Kidney glomerular epithelial cell (primary cell): ENCODE measurements around the gene RBM6.
A peak's percentile ranks its signal among the peaks of the same experiment; 100 is the strongest.
"Not testable (repeated sequence)": the region's sequence is repeated elsewhere in the genome, so short reads cannot be mapped to it uniquely, and the experiment has no call there.

ENCODE experiments used
- DNase-seq: peaks from one replicate; lab custom pipeline; 2025; lab: John Stamatoyannopoulos, UW

The RBM6 gene

DNA sequence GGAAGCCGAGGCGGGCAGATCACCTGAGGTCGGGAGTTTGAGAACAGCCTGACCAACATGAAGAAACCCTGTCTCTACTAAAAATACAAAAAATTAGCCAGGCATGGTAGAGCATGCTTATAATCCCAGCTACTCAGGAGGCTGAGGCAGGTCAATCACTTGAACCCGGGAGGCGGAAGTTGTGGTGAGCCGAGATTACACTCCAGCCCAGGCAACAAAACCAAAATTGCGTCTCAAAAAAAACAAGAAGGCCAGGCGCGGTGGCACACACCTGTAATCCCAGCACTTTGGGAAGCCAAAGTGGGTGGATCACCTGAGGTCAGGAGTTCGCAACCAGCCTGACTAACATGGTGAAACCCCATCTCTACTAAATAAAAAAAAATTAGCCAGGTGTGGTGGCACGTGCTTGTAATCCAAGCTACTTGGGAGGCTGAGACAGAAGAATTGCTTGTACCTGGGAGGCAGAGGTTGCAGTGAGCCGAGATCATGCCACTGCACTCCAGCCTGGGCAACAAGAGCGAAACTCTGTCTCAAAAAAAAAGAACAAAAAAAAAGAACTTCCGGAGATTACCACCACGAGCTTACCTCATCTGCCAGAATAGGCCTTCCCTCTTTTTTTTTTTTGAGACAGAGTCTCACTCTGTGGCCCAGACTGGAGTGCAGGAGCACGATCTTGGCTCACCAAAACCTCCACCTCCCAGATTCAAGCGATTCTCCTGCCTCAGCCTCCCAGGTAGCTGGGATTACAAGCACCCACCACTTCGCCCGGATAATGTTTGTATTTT, 22.0 kb upstream of the RBM6 start:
- DNase-seq, result not testable (repeated sequence)

DNA sequence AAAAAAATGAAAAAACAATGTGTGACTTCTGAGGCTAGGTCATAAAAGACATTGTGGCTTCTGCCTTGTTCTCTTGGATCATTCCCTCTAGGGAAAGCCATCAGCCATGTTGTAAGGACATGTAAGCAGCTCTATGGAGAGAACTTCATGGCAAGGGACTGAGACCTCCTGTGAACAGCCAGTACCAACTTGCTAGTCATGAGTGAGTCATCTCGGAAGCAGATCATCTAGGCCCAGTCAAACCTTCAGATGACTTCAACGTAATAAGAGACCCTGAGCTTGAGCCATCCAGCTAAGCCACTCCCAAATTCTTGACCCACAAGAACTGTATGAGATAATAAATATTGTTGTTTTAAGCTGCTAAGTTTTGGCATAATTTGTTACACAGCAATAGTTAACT, 15.3 kb upstream of the RBM6 start:
- DNase-seq, result no peak

DNA sequence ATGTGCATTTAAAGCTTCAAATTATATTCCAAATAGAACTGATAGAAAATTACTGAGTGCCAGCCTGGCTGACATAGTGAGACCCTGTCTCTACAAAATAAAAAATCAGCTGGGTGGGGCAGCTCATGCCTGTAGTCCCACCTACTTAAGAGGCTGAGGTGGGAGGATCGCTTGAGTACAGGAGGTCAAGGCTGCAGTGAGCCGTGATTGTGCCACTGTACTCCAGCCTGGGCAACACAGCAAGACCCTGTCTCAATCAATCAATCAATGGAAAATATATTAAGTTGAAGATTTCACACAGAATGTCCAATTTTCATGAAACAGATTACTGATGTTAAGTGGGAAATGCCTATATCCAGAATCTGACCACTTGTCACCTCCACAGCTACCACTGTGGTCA, 14.5 kb upstream of the RBM6 start:
- no peak for DNase-seq

DNA sequence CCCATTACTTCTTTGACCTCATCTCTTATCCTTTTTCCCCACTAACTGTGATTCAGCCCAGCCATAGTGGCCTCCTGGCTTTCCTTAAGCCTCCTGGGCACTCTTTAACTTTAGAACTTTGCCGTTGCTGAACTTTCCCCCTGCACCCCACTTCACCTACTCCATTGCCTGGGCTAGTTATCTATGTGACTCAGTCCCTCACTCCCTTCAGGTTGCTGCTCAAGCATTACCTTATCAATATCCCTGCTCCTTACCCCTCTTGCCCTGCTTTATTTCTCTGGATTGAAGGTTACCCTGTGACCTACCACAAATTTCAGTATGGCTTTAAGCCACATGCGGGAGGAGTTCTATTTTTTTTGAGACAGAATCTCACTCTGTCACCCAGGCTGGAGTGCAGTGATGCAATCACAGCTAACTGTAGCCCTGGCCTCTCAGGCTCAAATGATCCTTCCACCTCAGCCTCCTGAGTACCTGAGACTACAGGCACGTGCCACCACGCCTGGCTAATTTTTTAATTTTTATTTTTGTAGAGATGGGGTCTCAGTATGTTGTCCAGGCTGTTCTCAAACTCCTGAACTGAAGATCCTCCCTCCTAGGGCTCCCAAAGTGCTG, 13.7 kb upstream of the RBM6 start:
- no peak for DNase-seq

DNA sequence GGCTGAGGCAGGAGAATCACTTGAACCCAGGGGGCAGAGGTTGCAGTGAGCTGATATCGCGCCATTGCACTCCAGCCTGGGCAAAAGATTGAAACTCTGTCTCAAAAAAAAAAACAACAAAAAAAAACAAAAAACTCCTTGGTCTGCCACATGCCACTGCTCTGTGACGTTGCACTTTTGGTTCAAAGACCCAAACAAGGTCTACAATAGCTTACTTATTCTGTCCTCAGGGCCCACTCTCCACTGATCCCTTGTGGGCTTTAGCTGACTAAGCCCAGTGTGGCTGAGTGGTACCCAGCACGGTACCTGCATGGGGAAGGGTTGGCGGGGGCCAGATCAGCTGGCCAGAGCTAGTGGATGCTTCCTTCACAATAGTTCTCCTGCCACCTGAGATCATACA, 12.2 kb upstream of the RBM6 start:
- no peak for DNase-seq

DNA sequence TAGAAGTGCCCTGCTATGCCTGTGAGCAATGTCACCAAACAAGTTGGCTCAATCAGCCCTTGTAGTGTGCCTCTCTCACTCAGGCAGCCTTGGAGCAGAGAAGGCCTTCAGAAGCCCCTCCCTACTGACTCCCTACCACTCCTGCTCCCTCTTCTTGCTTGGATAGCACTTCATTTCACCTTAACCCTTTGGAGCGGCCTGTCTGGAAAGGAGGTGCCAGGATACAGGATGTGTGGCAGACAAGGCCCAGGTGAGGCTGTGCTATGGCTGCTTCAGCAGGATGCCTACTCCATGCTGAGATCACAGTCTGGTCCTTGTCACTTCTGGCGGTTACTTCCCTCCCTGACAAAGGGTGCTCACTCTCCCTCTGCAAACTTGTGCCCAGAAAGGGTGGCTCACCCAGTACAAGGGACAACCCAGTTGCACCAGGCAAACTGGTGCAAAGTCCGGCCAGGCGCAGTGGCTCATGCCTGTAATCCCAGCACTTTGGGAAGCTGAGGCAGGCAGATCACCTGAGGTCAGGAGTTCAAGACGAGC, 11.4 kb upstream of the RBM6 start:
- DNase-seq, result no peak

DNA sequence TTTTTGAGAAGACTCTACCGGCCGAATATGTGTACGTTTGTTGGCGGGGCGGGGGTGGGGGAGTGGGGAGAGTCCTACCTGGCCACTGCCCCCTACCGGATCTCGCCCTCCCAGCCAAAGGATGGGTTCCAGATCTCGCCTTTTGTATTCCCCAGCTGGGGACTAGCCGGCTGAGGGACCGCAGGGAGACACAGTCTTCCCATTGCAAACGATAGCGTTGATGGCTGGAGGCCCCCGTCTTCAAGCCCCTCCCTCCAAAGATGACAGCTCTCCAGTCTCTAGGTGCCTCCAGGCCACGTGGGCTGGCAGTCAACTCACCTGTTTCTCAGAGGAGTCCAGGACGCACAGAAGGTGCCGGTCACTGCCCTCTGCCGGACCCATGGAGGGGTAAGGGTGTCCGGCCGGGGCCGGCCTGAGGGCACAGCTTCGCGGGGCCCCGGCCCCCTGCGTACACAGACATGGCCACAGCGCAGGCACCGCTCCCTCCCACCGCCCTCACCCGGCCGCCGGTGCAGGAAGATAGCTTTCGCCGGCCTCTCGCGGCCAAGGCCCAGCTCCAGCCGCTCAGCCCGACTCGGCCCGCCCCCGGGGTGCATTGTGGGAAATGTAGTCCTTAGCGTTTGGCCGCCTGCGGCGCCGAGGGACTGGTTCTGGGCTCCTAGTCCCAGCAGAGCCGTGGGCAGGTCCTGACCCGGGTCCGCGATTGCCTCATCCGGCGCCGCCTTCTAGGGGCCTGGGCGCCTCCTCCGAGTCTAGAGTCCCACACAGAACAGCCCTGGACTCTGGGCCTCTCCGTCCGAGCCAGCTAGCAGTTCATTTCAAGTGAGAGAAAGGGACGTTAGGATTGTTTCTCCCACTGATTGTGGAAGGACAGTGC, 10.4 kb upstream of the RBM6 start, which contains the start of gene MON1A:
Gene MON1A (minus strand): TSS at position 521 of the 877 bp plus-strand sequence. CDS start 16,465 bp downstream, outside the sequence.
- DNase-seq, result peak; percentile 89

DNA sequence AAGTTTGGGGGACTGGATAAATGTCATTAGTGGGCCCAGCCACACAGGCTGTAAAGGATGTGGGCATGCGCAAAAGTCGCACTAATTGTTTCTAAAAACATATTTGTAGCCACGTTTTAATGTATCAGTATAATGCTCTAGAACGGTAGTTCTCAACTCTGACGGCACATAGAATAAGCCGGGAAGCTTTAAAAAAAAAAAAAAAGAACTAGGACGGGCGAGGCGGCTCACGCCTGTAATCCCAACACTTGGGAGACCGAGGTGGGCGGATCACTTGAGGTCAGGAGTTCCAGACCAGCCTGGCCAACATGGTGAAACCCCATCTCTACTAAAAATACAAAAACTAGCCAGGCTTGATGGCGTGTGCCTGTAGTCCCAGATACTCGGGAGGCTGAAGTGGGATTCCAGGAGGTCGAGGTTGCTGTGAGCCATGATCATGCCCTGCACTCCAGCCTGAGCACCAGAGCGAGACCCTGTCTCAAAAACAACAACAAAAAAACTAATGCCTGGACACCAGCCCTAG, 9.7 kb upstream of the RBM6 start:
- DNase-seq, result no peak

DNA sequence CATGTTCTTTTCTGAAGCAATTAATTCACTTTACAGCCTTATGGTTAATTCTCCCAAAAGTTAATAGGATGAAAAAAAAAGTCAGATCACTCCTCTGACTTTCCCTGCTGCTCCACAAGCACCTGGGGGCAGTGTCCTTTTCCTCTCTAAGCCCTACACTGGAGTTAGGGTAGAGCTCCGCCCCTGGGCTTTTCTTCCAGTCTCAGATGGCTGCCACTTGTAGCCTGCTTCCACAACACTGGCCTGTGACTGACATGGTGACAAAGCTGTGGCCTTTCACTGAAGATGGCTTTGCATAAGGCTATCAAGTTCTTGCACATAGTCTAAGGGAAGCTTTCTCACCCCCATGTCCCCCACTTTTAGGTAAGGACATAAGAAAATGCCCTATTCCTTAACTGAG, 9.0 kb upstream of the RBM6 start:
- no peak for DNase-seq

DNA sequence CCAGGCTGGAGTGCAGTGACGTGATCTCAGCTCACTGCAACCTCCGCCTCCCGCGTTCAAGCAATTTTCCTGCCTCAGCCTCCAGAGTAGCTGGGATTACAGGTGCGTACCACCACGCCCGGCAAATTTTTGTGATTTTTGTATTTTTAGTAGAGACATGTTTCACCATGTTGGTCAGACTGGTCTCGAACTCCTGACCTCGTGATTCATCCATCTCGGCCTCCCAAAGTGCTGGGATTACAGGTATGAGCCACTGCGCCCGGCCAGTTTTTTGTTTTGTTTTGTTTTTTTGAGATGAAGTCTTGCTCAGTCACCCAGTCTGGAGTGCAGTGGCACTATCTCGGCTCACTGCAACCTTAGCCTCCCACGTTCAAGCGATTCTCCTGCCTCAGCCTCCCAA, 7.7 kb upstream of the RBM6 start:
- DNase-seq, result not testable (repeated sequence)

DNA sequence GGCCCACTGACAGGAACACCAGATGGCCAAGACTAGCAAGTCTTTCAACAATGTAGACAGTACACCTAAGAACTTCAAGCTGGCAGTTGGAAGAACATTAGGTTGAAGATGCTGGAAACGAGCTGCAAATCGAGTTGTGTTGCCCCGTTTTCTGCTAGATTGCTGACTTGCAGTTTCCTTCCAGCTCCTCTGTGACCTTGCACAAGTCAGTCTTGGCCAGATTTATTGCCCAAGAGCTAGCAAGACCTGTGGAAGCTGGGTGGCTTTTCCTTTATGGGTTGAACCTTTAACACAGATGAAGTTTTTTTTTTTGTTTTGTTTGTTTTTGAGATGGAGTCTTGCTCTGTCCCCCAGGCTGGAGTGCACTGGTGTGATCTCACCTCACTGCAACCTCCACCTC, 2.9 kb upstream of the RBM6 start:
- no peak for DNase-seq

DNA sequence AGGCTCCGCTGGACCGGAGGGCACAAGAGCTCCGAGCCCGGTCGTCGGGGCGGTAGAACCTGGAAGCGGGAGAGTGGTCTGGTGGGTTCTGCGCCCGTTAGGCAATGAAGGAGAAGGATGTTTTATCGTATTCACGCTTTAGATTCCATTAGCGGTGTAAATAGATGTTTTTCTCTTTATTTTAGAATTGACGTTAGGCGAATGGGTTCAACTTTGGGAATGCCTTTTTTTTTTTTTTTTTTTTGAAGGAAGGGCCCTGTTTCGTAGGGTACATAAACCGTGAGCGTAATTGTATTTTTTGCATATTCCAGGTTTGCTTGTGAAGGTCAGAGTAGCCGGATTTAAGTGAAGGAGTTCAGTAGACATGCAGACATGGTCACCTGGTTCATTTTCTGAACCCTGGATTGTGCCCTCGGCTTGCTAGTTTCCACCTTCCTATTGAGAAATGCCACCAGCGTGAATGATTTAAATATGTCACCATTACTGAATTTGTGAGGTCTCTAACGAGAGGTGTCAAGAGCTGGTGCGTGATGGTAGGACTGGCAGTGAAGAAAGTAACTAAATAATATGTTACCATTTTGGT, 808 bp downstream of the RBM6 start:
- no peak for DNase-seq

DNA sequence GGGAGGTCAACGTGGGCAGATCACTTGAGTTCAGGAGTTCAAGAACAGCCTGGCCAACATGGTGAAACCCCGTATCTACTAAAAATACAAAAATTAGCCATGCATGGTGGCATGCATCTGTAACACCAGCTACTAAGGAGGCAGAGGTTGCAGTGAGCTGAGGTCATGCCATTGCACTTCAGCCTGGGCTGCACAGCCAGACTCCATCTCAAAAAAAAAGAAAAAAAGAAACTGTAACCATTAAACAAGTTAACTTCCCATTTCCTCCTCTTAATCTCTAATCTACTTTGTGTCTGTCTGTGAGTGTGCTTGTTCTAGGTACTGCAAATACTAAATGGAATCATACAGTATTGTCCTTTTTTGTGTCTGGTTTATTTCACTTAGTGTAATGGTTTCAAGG, 2.7 kb downstream of the RBM6 start:
- no peak for DNase-seq

DNA sequence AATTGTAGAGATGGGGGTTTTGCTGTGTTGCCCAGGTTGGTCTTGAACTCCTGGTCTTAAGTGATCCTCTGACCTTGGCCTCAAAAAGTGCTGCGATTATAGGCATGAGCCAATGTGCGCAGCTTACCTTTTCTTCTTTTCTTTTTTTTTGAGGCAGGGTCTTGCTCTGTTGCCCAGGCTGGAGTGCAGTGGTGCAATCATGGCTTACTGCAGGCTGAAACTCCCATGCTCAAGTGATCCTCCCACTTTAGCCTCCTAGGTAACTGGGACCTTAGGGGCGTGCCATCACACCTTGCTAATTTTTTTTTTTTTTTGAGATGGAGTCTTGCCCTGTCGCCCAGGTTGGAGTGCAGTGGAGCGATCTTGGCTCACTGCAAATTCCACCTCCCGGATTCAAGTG, 13.0 kb downstream of the RBM6 start:
- DNase-seq, result no peak

DNA sequence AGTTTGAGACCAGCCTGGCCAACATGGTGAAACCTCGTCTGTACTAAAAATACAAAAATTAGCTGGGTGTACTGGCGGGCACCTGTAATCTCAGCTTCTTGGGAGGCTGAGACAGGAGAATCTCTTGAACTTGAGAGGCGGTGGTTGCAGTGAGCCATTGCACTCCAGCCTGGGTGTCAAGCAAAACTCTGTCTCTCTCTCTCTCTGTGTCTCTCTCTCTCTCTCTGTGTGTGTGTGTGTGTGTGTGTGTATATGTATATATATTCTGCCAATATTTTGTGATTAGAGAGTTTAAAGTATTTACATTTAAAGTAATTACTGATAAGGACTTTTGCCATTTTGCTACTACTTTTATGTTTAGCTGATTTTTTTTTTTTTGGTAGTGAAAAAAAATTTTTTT, 15.7 kb downstream of the RBM6 start:
- no peak for DNase-seq

DNA sequence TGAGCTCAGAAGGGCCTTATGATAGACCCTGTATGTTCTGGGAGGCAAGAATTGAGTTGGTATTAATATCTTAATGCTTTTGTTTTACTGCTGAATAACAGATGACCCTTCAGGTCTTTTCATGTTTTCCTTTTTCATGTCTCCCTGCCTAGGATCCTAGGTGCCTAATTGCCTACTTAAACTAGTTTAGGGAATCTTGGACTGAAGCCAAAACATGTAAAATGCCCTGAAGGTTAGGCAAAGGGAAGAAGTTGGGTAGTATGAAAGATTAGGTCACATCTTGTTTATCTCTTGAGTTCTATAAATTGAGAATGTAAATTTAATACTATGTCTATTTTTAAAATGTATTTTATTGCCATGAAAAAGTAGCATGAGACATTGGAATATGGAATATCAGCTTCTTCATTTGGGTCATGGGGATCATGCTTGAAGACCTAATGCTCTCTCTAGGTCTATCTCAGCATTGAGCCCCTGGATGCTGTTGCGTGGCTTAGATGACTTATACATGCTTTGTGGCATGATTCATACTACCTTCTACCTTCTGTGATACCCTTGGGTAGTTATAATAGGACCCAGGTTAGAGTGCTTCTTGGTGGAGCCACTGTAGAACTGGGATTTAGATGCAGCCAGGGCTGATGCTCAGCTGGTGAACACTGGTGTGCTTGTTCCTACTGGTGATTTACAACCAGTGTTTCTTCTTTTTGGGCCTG, 26.4 kb downstream of the RBM6 start:
- DNase-seq, result no peak

DNA sequence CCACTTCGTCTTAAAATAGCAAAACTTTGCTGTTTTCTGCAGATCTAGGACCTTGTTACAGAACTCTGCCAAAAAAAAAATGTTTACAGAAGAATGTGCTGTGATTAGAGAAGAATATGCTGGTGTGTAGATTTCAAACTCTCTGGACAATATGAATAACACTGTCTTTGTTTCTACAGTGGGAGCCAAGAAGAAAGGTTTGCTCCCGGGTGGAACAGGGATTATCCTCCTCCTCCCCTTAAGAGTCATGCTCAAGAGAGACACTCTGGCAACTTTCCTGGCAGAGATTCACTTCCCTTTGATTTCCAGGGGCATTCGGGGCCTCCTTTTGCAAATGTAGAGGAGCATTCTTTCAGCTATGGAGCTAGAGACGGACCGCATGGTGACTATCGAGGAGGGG, 27.3 kb downstream of the RBM6 start:
- no peak for DNase-seq

DNA sequence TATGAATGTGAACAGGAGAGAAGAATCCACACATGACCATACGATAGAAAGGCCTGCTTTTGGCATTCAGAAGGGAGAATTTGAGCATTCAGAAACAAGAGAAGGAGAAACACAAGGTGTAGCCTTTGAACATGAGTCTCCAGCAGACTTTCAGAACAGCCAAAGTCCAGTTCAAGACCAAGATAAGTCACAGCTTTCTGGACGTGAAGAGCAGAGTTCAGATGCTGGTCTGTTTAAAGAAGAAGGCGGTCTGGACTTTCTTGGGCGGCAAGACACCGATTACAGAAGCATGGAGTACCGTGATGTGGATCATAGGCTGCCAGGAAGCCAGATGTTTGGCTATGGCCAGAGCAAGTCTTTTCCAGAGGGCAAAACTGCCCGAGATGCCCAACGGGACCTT, 28.4 kb downstream of the RBM6 start:
- DNase-seq, result no peak

DNA sequence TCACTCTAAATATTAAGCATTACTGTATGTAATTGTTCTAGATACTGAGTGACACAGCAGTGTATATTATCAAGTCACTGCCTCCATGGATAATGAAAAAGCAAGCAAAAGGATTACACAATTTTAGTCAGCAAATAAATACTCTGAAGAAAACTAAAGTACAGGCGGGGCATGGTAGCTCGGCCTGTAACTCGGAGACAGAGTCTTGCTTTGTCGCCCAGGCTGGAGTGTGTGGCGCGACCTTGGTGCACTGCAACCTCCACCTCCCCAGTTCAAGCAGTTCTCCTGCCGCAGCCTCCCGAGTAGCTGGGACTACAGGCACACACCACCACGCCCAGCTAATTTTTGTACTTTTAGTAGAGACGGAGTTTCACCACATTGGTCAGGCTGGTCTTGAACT, 32.7 kb downstream of the RBM6 start:
- DNase-seq, result no peak

DNA sequence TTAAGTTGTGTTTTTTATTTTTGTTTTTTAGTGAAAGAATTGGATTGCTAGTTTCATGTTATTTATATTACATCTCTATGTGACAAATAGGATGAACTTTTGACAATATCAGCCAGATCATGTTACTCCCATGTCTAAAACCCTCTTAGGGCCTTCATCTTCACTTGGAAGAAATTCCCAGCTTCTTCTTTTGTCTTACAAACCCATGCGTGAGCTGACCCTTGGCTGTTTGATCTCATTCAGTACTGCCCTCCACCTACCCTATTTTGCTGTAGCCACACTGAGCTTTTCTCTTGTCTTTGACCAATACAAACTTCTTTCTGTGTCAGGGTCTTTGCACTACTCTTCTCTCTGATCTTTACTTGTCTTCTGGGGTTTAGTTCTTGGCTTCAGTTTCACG, 37.0 kb downstream of the RBM6 start:
- DNase-seq, result no peak

DNA sequence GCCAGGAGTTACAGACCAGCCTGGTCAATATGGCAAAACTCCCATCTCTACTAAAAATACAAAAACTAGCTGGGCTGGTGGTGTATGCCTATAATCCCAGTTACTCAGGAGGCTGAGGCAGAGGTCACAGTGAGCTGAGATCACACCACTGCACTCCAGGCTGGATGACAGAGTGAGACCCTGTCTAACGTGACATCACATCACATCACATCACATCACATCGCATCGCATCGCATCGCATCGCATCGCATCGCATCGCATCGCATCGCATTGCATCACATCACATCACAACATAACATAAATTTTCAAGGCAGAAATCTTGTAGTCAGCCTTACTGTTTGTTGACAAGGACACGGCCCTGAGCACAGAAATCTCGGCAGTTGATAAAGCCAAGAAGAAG, 44.4 kb downstream of the RBM6 start:
- no peak for DNase-seq
